Fibroblast of mammary gland (primary cell): Measurements from ENCODE around the gene TOM1L2.
A peak's percentile ranks its signal among the peaks of the same experiment; 100 is the strongest.

Experiments
- DNase-seq: peaks from one replicate; pipeline ENCODE4 v3.0.0-alpha.2; 2010; ENCODE audit warnings: low read depth
- H3K4me3 ChIP-seq: 2 replicates; pipeline ENCODE4 v1.5.1; 2011; ENCODE audit warnings: low read depth, mild to moderate bottlenecking, low read length, moderate library complexity; ENCODE audit not compliant: control insufficient read depth
- CTCF ChIP-seq: conservative IDR thresholded peaks from 2 replicates; pipeline ENCODE4 v1.5.1; 2011; ENCODE audit warnings: low read depth, low read length, inconsistent platforms; ENCODE audit not compliant: control insufficient read depth, insufficient read depth

The TOM1L2 gene

GRCh38 chr17:17836250-17836817 is 135.9 kb downstream of the TOM1L2 start:
- DNase-seq, result peak; percentile 91
- H3K4me3 ChIP-seq, result peak overlapping the region; percentile 74
- no peak for TF ChIP-seq CTCF

- DNase-seq, result no peak
- no peak for TF ChIP-seq CTCF
- peak overlapping the region; percentile 74 for H3K4me3 ChIP-seq
Observed at GRCh38 chr17:17835415-17836249, 136.6 kb downstream of the TOM1L2 start.

GRCh38 chr17:17834974-17835373 is 137.2 kb downstream of the TOM1L2 start:
- DNase-seq, result no peak
- no peak for TF ChIP-seq CTCF
- H3K4me3 ChIP-seq, result no peak overlapping the region

GRCh38 chr17:17833658-17834357 is 138.4 kb downstream of the TOM1L2 start:
- H3K4me3 ChIP-seq, result no peak overlapping the region
- DNase-seq, result no peak

GRCh38 chr17:17832032-17832363 is 140.2 kb downstream of the TOM1L2 start:
- no peak overlapping the region for H3K4me3 ChIP-seq
- no peak for TF ChIP-seq CTCF
- no peak for DNase-seq

More at GRCh38 chr17:17833658-17834357, 138.4 kb downstream of the TOM1L2 start:
- TF ChIP-seq CTCF, result no peak

- no peak for TF ChIP-seq CTCF
- DNase-seq, result no peak
- no peak overlapping the region for H3K4me3 ChIP-seq
Observed at GRCh38 chr17:17831208-17832031, 140.8 kb downstream of the TOM1L2 start.
